Mesodermal cell (in vitro differentiated cells): Measurements from ENCODE around the gene TNFRSF18.

Experiments used
- H3K27ac ChIP-seq: 2 replicates; pipeline ENCODE4 v1.7.0; 2013; ENCODE audit warnings: mild to moderate bottlenecking, low read depth, low read length, moderate library complexity; ENCODE audit not compliant: severe bottlenecking
- H3K36me3 ChIP-seq: 2 replicates; pipeline ENCODE4 v1.7.1; 2013; ENCODE audit warnings: mild to moderate bottlenecking, low read length, moderate library complexity; ENCODE audit not compliant: control insufficient read depth, insufficient read depth
- H3K4me1 ChIP-seq: one replicate; pipeline ENCODE4 v1.7.1; 2013; ENCODE audit warnings: mild to moderate bottlenecking, low read length; ENCODE audit not compliant: insufficient read depth, control insufficient read depth, poor library complexity, severe bottlenecking
- H3K4me3 ChIP-seq: 2 replicates; pipeline ENCODE4 v1.7.0; 2013; ENCODE audit warnings: low read length, control low read depth, mild to moderate bottlenecking; ENCODE audit not compliant: insufficient read depth, poor library complexity, severe bottlenecking; ENCODE audit errors: extremely low read depth
- H3K9me3 ChIP-seq: 2 replicates; pipeline ENCODE4 v1.7.1; 2013; ENCODE audit warnings: mild to moderate bottlenecking, low read length, moderate library complexity; ENCODE audit not compliant: control insufficient read depth
- WGBS, 2 experiments: methylation state at CpG; one replicate each; pipeline ENCODE4 v1.1.5; 2013; ENCODE audit warnings: missing lambda C conversion rate in 2 of 2; ENCODE audit not compliant: insufficient coverage in 2 of 2; 5-methylcytosine and 5-hydroxymethylcytosine counted together

Gene TNFRSF18

DNA sequence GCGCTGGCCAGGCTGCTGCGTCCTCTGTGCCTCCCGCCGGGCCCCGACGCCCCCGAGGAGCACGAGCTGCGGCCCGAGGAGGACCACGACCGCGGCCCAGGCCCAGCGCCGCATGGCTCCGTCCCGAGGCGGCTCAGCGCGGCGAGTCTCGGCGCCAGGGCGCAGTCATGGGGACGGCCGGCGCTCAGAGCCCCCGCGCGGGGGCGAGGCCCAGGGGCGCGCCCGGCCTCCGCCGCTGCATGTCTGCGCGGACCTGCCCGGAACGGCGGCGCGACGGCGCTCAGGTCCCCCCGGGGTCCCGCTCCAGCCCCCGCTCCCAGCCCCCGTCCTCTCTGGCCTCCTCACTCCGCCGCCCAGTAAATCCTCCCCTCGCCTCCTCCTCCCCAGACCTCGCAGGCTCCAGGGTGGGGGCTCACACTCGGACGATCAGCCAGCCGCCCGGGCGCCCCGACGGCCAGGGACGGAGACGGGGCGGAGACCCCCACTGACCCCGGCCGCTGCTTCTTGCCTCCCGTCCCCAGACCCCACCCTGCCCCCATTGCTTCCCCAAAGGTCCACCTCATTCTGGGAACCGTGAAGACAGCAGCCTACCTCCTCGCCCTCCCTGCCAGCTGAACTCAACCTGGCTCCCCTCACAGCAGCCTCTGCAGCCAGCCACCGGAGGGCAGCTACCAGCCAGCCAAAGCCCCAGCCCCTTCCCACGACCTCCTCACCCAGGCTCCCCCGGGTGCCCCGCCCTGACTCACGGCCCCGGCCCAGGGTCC is 40.4 kb upstream of the TNFRSF18 start, which contains the start of gene C1QTNF12:
Gene C1QTNF12, minus strand, starts transcription at position 146 of the 764 bp plus-strand sequence. Its CDS starts 32 bp downstream, at position 114.
- Histone ChIP-seq H3K4me3 (no peak within 1 kb of the TSS), H3K36me3 (peaks cover 8% of the 10 kb centered on the region), H3K9me3 (no peaks in the 10 kb centered on the region), H3K4me1 (peaks cover 8% of the 10 kb centered on the region), H3K27ac (no peak within 1 kb of the TSS)
- WGBS, 2 experiments: 12 to 18% methylated on average over 51 to 62 of the region's 74 CpGs

DNA sequence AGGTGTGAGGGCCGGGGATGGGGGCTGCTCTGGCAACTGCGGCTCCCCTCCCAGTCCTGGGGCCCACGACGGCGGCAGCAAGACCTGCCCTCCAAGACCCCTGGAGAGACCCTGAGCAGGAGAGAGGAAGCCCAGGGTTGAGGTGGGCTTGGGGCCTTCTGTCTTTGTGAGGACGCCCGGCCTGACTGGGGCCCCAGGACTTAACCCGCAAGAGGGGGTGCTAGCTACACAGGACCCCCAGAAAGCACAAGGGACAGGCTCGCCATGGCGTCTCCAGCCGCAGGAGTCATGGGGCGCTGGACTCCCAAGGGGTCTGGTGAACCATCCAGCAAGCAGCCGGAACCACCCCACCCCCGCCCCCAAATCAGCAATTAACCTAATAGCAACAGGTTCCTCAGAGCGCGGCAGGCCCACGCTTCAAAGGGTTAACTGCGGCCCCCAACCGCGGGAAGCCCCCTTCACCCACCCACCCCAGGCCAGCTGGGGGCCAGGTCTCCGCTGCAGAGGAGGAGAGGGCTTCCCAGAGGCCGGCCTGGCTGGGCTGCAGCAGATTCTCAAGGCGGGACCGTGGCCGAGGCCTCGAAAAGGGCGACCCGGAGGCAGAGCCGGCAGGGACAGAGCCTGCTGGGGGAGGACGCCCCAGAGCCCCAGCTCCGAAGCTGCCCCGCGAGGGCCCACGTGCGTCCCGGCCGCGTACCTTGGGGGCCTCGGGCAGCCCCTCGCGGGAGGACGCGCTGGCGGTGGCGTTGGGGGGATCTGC is 39.6 kb upstream of the TNFRSF18 start:
- no peaks in the 10 kb centered on the region for H3K9me3 ChIP-seq
- peaks cover 6% of the 10 kb centered on the region for H3K4me1 ChIP-seq
- H3K27ac ChIP-seq: no peak overlapping the region
- H3K36me3 ChIP-seq: peaks cover 7% of the 10 kb centered on the region
- H3K4me3 ChIP-seq: no peak overlapping the region
- WGBS, 2 experiments: 48 to 54% methylated on average over 39 to 40 of the region's 45 CpGs

DNA sequence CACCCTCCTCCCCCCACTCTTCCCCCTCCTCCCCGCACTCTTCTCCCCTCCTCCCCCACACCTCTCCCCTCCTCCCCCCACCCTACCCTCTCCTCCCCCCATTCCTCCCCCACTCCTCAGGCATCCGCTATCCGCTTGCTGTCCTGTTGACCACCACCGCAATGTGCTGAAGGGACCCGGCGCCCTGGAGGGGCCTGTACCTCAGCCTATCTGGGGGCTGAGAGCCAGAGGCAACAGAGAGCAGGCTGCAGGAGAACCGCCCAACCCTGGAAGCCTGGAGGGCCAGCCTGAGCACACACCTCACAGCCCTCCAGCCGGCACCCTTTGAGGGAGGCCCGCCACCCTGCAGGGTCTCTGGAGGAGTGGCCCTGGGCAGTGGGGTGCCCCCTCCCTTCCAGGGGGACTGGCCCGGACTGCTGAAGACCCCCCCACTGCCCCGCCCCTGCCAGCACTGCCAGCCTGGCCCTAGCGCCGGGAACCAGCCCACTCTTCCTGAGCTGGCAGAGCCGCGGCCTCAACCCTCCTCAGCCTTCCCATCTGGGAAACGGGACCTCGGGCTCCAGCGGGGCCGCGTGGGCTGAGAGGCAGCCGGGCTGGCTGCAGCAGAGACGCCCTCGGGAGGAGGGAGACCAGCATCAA is 38.9 kb upstream of the TNFRSF18 start:
- WGBS, 2 experiments: 91 to 94% methylated on average over 17 to 21 of the region's 23 CpGs
- H3K4me3 ChIP-seq: no peak overlapping the region
- no peak overlapping the region for H3K27ac ChIP-seq
- H3K4me1 ChIP-seq: no peaks in the 10 kb centered on the region
- H3K9me3 ChIP-seq: no peaks in the 10 kb centered on the region
- peaks cover 3% of the 10 kb centered on the region for H3K36me3 ChIP-seq

DNA sequence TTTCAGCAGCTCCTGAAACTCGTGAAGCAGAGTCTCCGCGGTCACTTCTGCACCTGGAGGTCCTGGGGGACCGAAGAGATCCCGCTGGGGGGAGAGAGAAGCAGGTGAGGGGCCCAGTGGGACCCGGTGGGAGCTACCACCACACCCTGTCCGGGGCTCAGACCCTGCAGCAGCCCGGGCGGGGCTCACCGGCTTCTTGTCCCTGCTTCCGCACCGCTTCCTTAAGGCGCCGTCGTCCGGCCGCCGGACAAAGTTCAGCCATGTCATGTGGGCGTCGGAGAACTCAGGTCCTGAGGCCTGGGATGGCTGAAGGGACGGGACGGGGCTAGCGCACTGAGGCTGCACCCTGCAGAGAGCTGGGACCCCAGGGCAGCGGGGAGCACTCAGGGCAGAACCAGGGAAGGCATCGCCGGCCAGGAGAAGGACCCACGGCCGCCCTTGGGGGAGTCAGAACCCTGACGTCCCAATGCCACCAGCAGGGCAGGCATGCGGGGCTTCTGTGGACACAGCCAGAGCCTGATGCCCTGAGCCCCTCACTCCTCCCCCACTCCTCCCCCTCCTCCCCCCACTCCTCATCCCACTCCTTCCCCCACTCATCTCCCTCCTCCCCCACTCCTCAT is 37.9 kb upstream of the TNFRSF18 start:
- H3K36me3 ChIP-seq: peaks cover 3% of the 10 kb centered on the region
- no peak overlapping the region for H3K27ac ChIP-seq
- H3K4me3 ChIP-seq: no peak overlapping the region
- H3K4me1 ChIP-seq: peaks cover 4% of the 10 kb centered on the region
- H3K9me3 ChIP-seq: no peaks in the 10 kb centered on the region
- WGBS, 2 experiments: 85 to 91% methylated on average over 20 to 30 of the region's 30 CpGs

DNA sequence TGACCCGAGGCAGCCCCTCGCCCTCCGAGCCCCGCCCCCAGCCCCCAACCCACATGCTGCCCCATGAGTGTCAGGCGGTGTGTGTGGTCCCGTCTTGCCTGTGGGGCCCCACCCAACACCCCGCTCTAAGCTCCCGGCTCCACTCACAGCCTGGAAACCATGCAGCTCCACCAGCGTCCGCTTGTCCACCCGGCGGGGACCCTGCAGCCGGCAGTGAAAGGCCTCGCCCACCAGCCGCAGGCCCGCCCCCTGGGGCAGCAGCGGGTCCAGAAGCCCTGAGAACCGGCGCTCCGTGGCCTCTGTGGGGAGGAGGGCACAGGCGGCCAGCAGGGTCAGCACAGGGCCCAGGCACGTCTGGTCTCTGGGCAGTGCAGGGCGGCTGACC is 37.4 kb upstream of the TNFRSF18 start:
- WGBS, 2 experiments: 81 to 87% methylated on average over 18 to 23 of the region's 23 CpGs
- H3K9me3 ChIP-seq: no peaks in the 10 kb centered on the region
- H3K4me1 ChIP-seq: peaks cover 4% of the 10 kb centered on the region
- H3K27ac ChIP-seq: no peak overlapping the region
- peaks cover 3% of the 10 kb centered on the region for H3K36me3 ChIP-seq
- no peak overlapping the region for H3K4me3 ChIP-seq

DNA sequence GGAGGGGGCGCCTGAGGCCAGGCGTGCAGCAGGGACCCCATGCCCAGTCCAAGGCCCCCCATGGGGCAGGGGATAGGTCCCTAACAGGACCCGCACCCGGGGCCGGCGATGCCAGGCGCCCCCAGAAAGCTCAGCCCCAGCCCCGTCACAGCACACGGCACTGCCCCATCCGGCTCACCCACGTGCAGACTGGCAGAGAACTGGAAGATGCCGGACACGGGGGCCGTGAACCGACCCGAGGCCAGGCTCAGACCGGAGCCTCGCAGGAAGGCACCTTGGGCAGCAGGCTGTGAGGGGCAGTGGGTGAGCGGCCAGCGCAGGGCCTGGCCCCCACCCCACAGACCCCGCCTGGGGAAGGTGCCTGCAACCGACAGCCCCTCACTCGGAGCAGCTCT is 36.9 kb upstream of the TNFRSF18 start:
- whole genome bisulfite sequencing, 2 experiments: 95 to 96% methylated on average over 21 to 22 of the region's 23 CpGs
- Histone ChIP-seq H3K36me3 (peaks cover 3% of the 10 kb centered on the region), H3K4me1 (peaks cover 4% of the 10 kb centered on the region), H3K9me3 (no peaks in the 10 kb centered on the region), H3K27ac (no peak overlapping the region), H3K4me3 (no peak overlapping the region)

DNA sequence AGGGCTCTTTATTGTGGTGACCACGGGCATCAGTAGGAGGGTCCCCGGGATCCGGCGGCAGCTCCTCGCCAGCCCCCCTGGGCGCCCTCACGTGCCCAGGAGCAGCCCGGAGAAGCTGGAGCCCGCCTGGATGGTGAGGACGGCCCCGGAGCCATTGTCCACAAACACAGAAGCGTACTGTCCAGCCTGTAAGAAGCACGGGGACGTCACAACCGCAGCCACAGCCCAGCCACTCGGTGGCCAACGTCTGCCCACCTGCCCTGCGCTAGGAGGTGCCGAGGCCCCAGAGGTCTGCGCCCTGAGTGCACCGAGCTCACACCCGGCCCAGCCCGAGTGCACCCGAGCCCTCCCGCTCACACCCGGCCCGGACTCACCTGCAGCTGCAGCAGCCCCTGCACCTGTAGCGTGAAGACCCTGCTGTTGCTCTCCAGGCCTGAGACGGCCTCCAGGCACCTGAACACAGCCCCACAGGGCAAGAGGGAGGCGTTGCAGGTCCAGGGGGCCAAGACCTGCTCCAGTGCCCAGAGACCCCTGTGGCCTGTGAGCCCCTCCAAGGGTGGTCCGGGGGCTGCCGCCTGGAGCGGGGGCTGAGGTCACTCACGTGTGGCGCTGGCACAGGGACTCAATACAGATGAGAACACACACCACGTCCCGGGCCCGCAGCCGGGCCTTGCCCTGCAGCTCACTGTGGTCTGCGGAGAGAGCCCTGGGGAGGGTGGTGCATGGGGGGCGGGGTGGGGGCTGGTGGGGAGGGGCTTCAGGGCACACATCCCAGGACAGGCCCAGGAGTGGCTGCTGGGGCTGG is 36.3 kb upstream of the TNFRSF18 start:
- whole genome bisulfite sequencing, 2 experiments: 94% methylated on average over 30 to 36 of the region's 41 CpGs
- Histone ChIP-seq H3K4me1 (peaks cover 6% of the 10 kb centered on the region), H3K4me3 (no peak overlapping the region), H3K36me3 (peaks cover 3% of the 10 kb centered on the region), H3K27ac (no peak overlapping the region), H3K9me3 (no peaks in the 10 kb centered on the region)

DNA sequence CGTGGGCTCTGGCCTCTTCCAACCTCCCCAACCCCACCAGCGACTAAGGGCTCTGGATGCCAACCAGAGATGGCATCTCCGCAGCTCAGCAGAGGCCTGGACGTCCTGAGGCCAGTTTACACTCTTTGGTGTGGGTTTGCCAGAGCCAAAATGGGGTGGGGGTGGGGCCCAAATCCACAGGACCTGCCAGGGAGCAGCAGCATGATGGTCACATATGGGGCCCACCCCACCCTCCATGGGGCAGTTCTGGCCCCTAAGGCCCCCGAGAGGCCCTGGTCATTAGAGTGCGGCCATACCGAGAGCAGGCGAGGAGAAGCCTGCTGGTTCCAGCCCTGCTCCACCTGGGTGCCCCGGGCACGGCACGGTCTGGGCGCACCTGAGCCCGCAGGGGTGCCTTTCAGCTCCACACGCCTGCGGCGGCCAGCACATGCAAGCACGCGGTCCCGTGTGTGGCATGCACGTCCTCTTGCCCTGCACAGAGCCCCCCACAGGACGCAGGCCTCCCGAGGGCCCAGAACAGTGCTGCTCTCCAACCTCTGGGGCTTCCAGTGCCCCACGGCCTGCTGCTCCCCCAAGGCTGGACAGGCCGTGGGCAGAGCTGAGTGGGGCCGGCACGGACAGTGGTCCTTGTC is 35.3 kb upstream of the TNFRSF18 start:
- WGBS, 2 experiments: 89 to 92% methylated on average over 23 to 26 of the region's 26 CpGs
- peaks cover 13% of the 10 kb centered on the region for H3K4me1 ChIP-seq

DNA sequence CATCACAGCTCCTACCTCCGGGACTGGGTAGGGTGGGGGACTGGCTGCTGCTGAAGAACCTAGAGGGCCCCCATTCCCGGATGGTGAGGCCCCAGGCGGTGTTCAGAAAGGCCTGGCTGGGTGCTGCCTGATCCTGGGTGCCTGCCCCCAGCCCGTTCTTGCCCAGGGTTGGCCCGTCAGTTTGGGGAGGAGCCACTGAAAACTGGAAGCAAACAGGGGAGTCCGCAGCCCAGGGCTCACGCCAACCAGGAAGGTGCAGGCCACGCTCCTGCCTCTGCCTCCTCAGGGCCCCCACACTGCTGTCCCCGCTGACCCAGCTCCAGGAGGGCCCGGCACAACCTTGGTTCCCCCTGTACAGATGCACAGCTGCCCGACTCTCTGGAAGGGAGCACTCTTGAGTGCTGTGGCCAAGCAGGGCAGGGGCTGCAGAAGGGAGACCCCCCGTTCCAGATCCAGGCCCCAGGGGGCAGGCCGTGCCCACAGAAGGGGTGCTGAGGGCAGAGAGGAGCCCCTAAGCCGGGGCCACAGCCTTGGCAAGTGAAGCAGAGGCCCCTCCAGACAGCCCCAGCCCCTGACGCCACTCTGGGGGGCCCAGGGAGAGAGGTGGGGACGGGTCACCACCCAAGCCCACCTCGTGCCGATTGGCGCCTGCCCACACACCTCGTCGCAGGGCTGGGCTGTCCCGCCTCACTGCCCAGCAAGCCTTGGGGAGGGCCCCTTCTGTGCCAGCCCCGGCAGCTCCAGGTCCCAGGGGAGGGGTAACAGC is 34.6 kb upstream of the TNFRSF18 start:
- H3K36me3 ChIP-seq: peaks cover 3% of the 10 kb centered on the region
- 84 to 86% methylated on average over 20 to 21 of the region's 23 CpGs for WGBS, 2 experiments
- no peaks in the 10 kb centered on the region for H3K9me3 ChIP-seq
- no peak overlapping the region for H3K27ac ChIP-seq
- H3K4me3 ChIP-seq: no peak overlapping the region
- H3K4me1 ChIP-seq: peaks cover 13% of the 10 kb centered on the region

More for the DNA sequence above, 35.3 kb upstream of the TNFRSF18 start:
- H3K4me3 ChIP-seq: no peak overlapping the region
- no peaks in the 10 kb centered on the region for H3K9me3 ChIP-seq
- H3K27ac ChIP-seq: no peak overlapping the region
- H3K36me3 ChIP-seq: peaks cover 3% of the 10 kb centered on the region
